DND-41 (cell line): ENCODE data around the gene NKAIN2.

Source experiments
- ATAC-seq: fragments of 200-7000 bp; cut with Tn5 transposase; 3 replicates; pipeline ENCODE4 v1.9.1; 2021; ENCODE audit warnings: low read depth; ENCODE audit not compliant: insufficient read depth
- DNase-seq: peaks from one replicate; pipeline ENCODE4 v3.0.0-alpha.2; 2020
- H2AFZ ChIP-seq: 2 replicates; pipeline ENCODE4 v1.6.0; 2012; ENCODE audit warnings: low read depth, low read length
- H3K27ac ChIP-seq: 2 replicates; pipeline ENCODE4 v1.5.1; 2012; ENCODE audit warnings: low read length, inconsistent platforms
- H3K27me3 ChIP-seq: fragments of 200-600 bp; sonication (generic); 2 replicates; pipeline ENCODE4 v1.6.0; 2012; ENCODE audit warnings: low read length, mild to moderate bottlenecking, inconsistent platforms; ENCODE audit not compliant: insufficient read depth, poor library complexity
- H3K36me3 ChIP-seq: 2 replicates; pipeline ENCODE4 v1.5.1; 2012; ENCODE audit warnings: low read length, inconsistent platforms; ENCODE audit not compliant: insufficient read depth
- H3K4me1 ChIP-seq: 2 replicates; pipeline ENCODE4 v1.5.1; 2012; ENCODE audit warnings: mild to moderate bottlenecking, low read length; ENCODE audit not compliant: insufficient read depth
- H3K4me2 ChIP-seq: 2 replicates; pipeline ENCODE4 v1.6.0; 2012; ENCODE audit warnings: mild to moderate bottlenecking, moderate library complexity, low read length, inconsistent platforms; ENCODE audit not compliant: insufficient read depth
- H3K4me3 ChIP-seq, 2 experiments: fragments of 200-600 bp in 1 of 2; shearing (Covaris generic) in 1 of 2; 2 replicates each; pipeline ENCODE4 v1.5.1; 2012 to 2016; ENCODE audit warnings: inconsistent platforms in 2 of 2, low read length in 2 of 2, mild to moderate bottlenecking in 2 of 2, low read depth in 1 of 2, moderate library complexity in 1 of 2
- H3K79me2 ChIP-seq: 2 replicates; pipeline ENCODE4 v1.6.0; 2012; ENCODE audit warnings: low read length, inconsistent platforms; ENCODE audit not compliant: insufficient read depth
- H3K9ac ChIP-seq: 2 replicates; pipeline ENCODE4 v1.6.0; 2012; ENCODE audit warnings: low read depth, mild to moderate bottlenecking, inconsistent platforms, low read length, moderate library complexity
- H3K9me3 ChIP-seq: 2 replicates; pipeline ENCODE4 v1.5.1; 2012; ENCODE audit warnings: low read length, moderate library complexity, mild to moderate bottlenecking, inconsistent platforms; ENCODE audit not compliant: insufficient read depth, severe bottlenecking
- H4K20me1 ChIP-seq: 2 replicates; pipeline ENCODE4 v1.6.0; 2012; ENCODE audit warnings: low read length; ENCODE audit not compliant: insufficient read depth
- EZH2 ChIP-seq: IDR thresholded peaks from 3 replicates; pipeline ENCODE4 v1.6.1; 2012; ENCODE audit warnings: borderline replicate concordance, low read depth, mild to moderate bottlenecking, moderate library complexity, low read length, inconsistent platforms; ENCODE audit not compliant: severe bottlenecking
- TF ChIP-seq, protein P1 (sequence below): IDR thresholded peaks from 2 replicates; pipeline ENCODE4 v1.5.1; 2012; ENCODE audit warnings: borderline replicate concordance, low read length, moderate library complexity, mild to moderate bottlenecking; ENCODE audit not compliant: poor library complexity, severe bottlenecking; ENCODE audit errors: extremely low read depth

Gene NKAIN2

DNA sequence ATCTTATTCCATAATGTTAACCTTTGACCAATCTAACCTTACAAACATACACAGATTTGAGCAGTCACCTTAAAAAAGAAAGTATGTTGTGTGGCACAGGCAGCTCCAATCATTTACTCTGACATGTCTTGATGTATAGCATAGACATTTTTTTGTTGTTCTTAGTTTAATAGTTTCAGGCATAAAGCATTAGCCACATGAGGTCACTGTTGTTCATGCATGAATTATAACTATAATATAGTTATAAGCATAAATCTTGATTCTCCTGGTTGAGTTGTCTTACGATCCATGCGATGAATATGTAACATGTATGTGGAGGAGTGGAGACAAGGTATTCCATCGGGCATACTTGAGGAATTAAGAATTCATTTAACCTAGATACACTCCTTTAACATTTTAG, 26.1 kb upstream of the NKAIN2 start:
- DNase-seq: no peak
- no peaks in the 10 kb centered on the region for H3K9me3 ChIP-seq

DNA sequence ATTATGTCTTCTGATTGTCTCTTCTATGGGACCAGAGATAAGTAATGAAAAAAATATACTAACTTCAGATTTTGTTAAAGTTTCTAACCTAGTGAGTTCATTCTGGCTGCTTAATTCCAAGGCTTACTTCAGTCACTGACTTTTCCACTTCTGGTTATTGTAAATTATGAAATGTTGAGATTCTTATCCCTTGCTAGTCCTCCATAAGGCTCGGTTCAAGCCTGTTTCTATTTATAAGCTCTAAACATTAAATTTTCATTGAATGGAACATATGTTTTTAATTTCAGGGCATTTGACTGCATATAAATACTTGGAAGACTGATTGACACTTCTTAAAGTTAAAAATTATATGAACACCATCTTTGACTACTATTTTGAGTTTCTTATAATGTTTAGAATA, 23.6 kb upstream of the NKAIN2 start:
- DNase-seq (no peak), ATAC-seq (no peak)
- no peaks in the 10 kb centered on the region for H3K27me3 ChIP-seq
- no peak overlapping the region for H2AFZ ChIP-seq
- H3K27ac ChIP-seq: no peak overlapping the region
- H3K9me3 ChIP-seq: no peaks in the 10 kb centered on the region
- H3K36me3 ChIP-seq: no peaks in the 10 kb centered on the region
- no peak overlapping the region for H3K4me3 ChIP-seq
- H4K20me1 ChIP-seq: no peaks in the 10 kb centered on the region
- H3K9ac ChIP-seq: no peak overlapping the region
- TF ChIP-seq EZH2: no peak
- TF ChIP-seq, protein P1, sequence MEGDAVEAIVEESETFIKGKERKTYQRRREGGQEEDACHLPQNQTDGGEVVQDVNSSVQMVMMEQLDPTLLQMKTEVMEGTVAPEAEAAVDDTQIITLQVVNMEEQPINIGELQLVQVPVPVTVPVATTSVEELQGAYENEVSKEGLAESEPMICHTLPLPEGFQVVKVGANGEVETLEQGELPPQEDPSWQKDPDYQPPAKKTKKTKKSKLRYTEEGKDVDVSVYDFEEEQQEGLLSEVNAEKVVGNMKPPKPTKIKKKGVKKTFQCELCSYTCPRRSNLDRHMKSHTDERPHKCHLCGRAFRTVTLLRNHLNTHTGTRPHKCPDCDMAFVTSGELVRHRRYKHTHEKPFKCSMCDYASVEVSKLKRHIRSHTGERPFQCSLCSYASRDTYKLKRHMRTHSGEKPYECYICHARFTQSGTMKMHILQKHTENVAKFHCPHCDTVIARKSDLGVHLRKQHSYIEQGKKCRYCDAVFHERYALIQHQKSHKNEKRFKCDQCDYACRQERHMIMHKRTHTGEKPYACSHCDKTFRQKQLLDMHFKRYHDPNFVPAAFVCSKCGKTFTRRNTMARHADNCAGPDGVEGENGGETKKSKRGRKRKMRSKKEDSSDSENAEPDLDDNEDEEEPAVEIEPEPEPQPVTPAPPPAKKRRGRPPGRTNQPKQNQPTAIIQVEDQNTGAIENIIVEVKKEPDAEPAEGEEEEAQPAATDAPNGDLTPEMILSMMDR: no peak
- H3K4me2 ChIP-seq: no peak overlapping the region
- no peaks in the 10 kb centered on the region for H3K79me2 ChIP-seq
- H3K4me1 ChIP-seq: no peaks in the 10 kb centered on the region

More for the DNA sequence above, 26.1 kb upstream of the NKAIN2 start:
- Histone ChIP-seq H3K9ac (no peak overlapping the region), H3K4me1 (no peaks in the 10 kb centered on the region), H3K27me3 (no peaks in the 10 kb centered on the region), H2AFZ (no peak overlapping the region), H3K36me3 (no peaks in the 10 kb centered on the region), H3K4me2 (no peak overlapping the region), H3K27ac (no peak overlapping the region), H4K20me1 (no peaks in the 10 kb centered on the region), H3K4me3 (no peak overlapping the region), H3K79me2 (no peaks in the 10 kb centered on the region)
- no peak for ATAC-seq
- no peak for TF ChIP-seq EZH2
- TF ChIP-seq, protein P1: peak; percentile 25

DNA sequence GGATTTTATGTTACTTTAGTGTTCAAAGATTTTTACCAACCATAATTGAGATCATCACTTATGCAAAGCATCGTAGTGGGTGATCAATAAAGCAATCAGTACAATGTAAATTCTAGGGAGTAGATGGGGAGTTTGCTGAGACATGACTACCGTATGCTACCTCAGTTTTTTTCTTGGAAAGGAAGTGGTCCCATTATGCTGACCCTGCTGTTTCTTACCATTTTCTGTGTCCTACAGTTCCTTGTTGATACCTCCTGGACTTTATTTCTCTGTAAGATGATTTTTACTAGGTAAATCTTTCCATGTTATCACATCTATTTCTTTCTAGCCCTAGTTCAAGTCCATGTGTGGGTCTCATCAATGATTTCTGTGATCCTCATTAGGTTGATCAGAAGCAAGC, 19.3 kb upstream of the NKAIN2 start:
- H3K9me3 ChIP-seq: no peaks in the 10 kb centered on the region
- H3K4me3 ChIP-seq: no peak overlapping the region
- no peak overlapping the region for H3K4me2 ChIP-seq
- ATAC-seq (no peak), DNase-seq (no peak)
- TF ChIP-seq, protein P1: no peak
- no peak for TF ChIP-seq EZH2
- no peaks in the 10 kb centered on the region for H3K36me3 ChIP-seq
- no peak overlapping the region for H3K27ac ChIP-seq
- H3K9ac ChIP-seq: no peak overlapping the region
- no peaks in the 10 kb centered on the region for H3K4me1 ChIP-seq
- no peak overlapping the region for H2AFZ ChIP-seq
- no peaks in the 10 kb centered on the region for H3K27me3 ChIP-seq
- no peaks in the 10 kb centered on the region for H4K20me1 ChIP-seq
- H3K79me2 ChIP-seq: no peaks in the 10 kb centered on the region

DNA sequence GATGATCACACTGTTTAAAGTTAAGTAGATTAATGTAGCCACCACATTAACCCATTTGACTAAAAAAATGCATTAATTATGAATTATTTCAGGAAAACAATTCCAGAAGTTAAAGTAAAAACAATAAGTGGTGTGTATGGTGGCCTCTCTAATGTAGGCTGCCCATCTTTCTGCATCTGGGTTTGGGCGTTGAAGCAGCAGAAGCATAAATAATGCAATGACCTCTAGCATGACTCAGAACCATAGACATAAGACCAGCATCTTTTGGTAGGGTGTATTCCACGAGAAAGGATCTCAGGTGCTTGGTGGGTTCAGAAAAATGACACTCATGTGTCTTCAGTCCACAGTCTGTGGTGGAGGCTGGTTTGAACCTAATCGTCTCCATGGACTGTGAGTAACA, 18.6 kb upstream of the NKAIN2 start:
- no peaks in the 10 kb centered on the region for H3K9me3 ChIP-seq
- H3K27me3 ChIP-seq: no peaks in the 10 kb centered on the region
- no peaks in the 10 kb centered on the region for H3K4me1 ChIP-seq
- no peak overlapping the region for H3K27ac ChIP-seq
- H3K4me2 ChIP-seq: no peak overlapping the region
- DNase-seq (no peak), ATAC-seq (no peak)
- no peaks in the 10 kb centered on the region for H3K36me3 ChIP-seq
- H3K79me2 ChIP-seq: no peaks in the 10 kb centered on the region
- no peak overlapping the region for H2AFZ ChIP-seq
- H4K20me1 ChIP-seq: no peaks in the 10 kb centered on the region
- no peak overlapping the region for H3K4me3 ChIP-seq
- H3K9ac ChIP-seq: no peak overlapping the region
- TF ChIP-seq, protein P1: no peak
